Stimulated activated memory B cell treated with anti-CD40 and anti-IgM and Interleukin-4, amounts not matched to agents 10 μg/mL and 1 μg/mL and 100 μg/mL, for 72 hours (primary cell): ENCODE results near the gene BCAT1.

Experiments used
- ATAC-seq: fragments of 150-1000 bp; cut with Tn5 transposase; 2 replicates; pipeline ENCODE4 v1.10.0; 2021
- H3K27ac Mint-ChIP-seq: one replicate; pipeline ENCODE4 v1.8.0; 2022; ENCODE audit warnings: mild to moderate bottlenecking, mixed read lengths
- H3K27me3 Mint-ChIP-seq: one replicate; pipeline ENCODE4 v1.8.0; 2022; ENCODE audit warnings: mixed read lengths
- H3K36me3 Mint-ChIP-seq: one replicate; pipeline ENCODE4 v1.8.0; 2022; ENCODE audit warnings: mixed read lengths
- H3K4me1 Mint-ChIP-seq: one replicate; pipeline ENCODE4 v1.8.0; 2022; ENCODE audit warnings: mixed read lengths
- H3K4me3 Mint-ChIP-seq: one replicate; pipeline ENCODE4 v1.8.0; 2022; ENCODE audit warnings: mild to moderate bottlenecking, moderate library complexity, mixed read lengths
- H3K9me3 Mint-ChIP-seq: one replicate; pipeline ENCODE4 v1.8.0; 2022; ENCODE audit warnings: mixed read lengths

The BCAT1 gene

GRCh38 chr12:24778486-24779304, 170.2 kb downstream of the BCAT1 start:
- H3K4me3 Mint-ChIP-seq, result no peak overlapping the region
- H3K4me1 Mint-ChIP-seq, result peaks cover 6% of the 10 kb centered on the region
- no peaks in the 10 kb centered on the region for H3K36me3 Mint-ChIP-seq
- no peak overlapping the region for H3K27ac Mint-ChIP-seq
- peak; percentile 51 for ATAC-seq
- peaks cover 3% of the 10 kb centered on the region for H3K9me3 Mint-ChIP-seq
- no peaks in the 10 kb centered on the region for H3K27me3 Mint-ChIP-seq

- no peak for ATAC-seq
- Mint-ChIP-seq H3K4me1 (peaks cover 6% of the 10 kb centered on the region), H3K36me3 (no peaks in the 10 kb centered on the region), H3K4me3 (no peak overlapping the region), H3K27me3 (no peaks in the 10 kb centered on the region), H3K27ac (no peak overlapping the region), H3K9me3 (peaks cover 3% of the 10 kb centered on the region)
These were observed 171.5 kb downstream of the BCAT1 start for GRCh38 chr12:24777359-24777758.

GRCh38 chr12:24776861-24777260, 172.0 kb downstream of the BCAT1 start:
- Mint-ChIP-seq H3K4me1 (peaks cover 6% of the 10 kb centered on the region), H3K27ac (no peak overlapping the region), H3K9me3 (peaks cover 3% of the 10 kb centered on the region), H3K27me3 (no peaks in the 10 kb centered on the region), H3K36me3 (no peaks in the 10 kb centered on the region), H3K4me3 (no peak overlapping the region)
- no peak for ATAC-seq

GRCh38 chr12:24775073-24775472, 173.8 kb downstream of the BCAT1 start:
- Mint-ChIP-seq H3K4me1 (peaks cover 6% of the 10 kb centered on the region), H3K4me3 (no peak overlapping the region), H3K9me3 (peaks cover 3% of the 10 kb centered on the region), H3K36me3 (no peaks in the 10 kb centered on the region), H3K27me3 (no peaks in the 10 kb centered on the region), H3K27ac (no peak overlapping the region)
- no peak for ATAC-seq

- Mint-ChIP-seq H3K4me1 (peaks cover 6% of the 10 kb centered on the region), H3K27me3 (no peaks in the 10 kb centered on the region), H3K27ac (no peak overlapping the region), H3K9me3 (peaks cover 3% of the 10 kb centered on the region), H3K4me3 (no peak overlapping the region), H3K36me3 (no peaks in the 10 kb centered on the region)
- no peak for ATAC-seq
These were observed 174.9 kb downstream of the BCAT1 start for GRCh38 chr12:24773996-24774395.

- Mint-ChIP-seq H3K4me1 (peaks cover 6% of the 10 kb centered on the region), H3K27me3 (no peaks in the 10 kb centered on the region), H3K27ac (no peak overlapping the region), H3K36me3 (no peaks in the 10 kb centered on the region), H3K4me3 (no peak overlapping the region), H3K9me3 (peaks cover 3% of the 10 kb centered on the region)
- ATAC-seq, result no peak
These were observed 176.1 kb downstream of the BCAT1 start for GRCh38 chr12:24772813-24773212.

GRCh38 chr12:24770821-24771220, 178.1 kb downstream of the BCAT1 start:
- ATAC-seq, result no peak
- Mint-ChIP-seq H3K27me3 (no peaks in the 10 kb centered on the region), H3K27ac (no peak overlapping the region), H3K4me1 (no peaks in the 10 kb centered on the region), H3K4me3 (no peak overlapping the region), H3K36me3 (no peaks in the 10 kb centered on the region), H3K9me3 (peaks cover 3% of the 10 kb centered on the region)

- Mint-ChIP-seq H3K27ac (no peak overlapping the region), H3K4me3 (no peak overlapping the region), H3K27me3 (no peaks in the 10 kb centered on the region), H3K9me3 (no peaks in the 10 kb centered on the region), H3K4me1 (no peaks in the 10 kb centered on the region), H3K36me3 (no peaks in the 10 kb centered on the region)
- no peak for ATAC-seq
These were observed 178.6 kb downstream of the BCAT1 start for GRCh38 chr12:24770334-24770733.

GRCh38 chr12:24769682-24770081, 179.2 kb downstream of the BCAT1 start:
- no peaks in the 10 kb centered on the region for H3K36me3 Mint-ChIP-seq
- H3K4me1 Mint-ChIP-seq, result no peaks in the 10 kb centered on the region
- no peaks in the 10 kb centered on the region for H3K9me3 Mint-ChIP-seq
- no peak overlapping the region for H3K4me3 Mint-ChIP-seq
- no peak for ATAC-seq
- no peaks in the 10 kb centered on the region for H3K27me3 Mint-ChIP-seq
- H3K27ac Mint-ChIP-seq, result no peak overlapping the region

GRCh38 chr12:24768415-24768814, 180.5 kb downstream of the BCAT1 start:
- no peak overlapping the region for H3K4me3 Mint-ChIP-seq
- no peaks in the 10 kb centered on the region for H3K9me3 Mint-ChIP-seq
- H3K36me3 Mint-ChIP-seq, result no peaks in the 10 kb centered on the region

GRCh38 chr12:24767016-24767415, 181.9 kb downstream of the BCAT1 start:
- H3K27ac Mint-ChIP-seq, result no peak overlapping the region
- H3K9me3 Mint-ChIP-seq, result no peaks in the 10 kb centered on the region
- H3K4me3 Mint-ChIP-seq, result no peak overlapping the region
- no peaks in the 10 kb centered on the region for H3K36me3 Mint-ChIP-seq
- ATAC-seq, result no peak
- H3K27me3 Mint-ChIP-seq, result no peaks in the 10 kb centered on the region
- no peaks in the 10 kb centered on the region for H3K4me1 Mint-ChIP-seq

More at GRCh38 chr12:24768415-24768814, 180.5 kb downstream of the BCAT1 start:
- ATAC-seq, result no peak
- no peaks in the 10 kb centered on the region for H3K4me1 Mint-ChIP-seq
- H3K27me3 Mint-ChIP-seq, result no peaks in the 10 kb centered on the region
- H3K27ac Mint-ChIP-seq, result no peak overlapping the region

- Mint-ChIP-seq H3K4me3 (no peak overlapping the region), H3K27ac (no peak overlapping the region)
These were observed 184.2 kb downstream of the BCAT1 start for GRCh38 chr12:24764712-24765111.

GRCh38 chr12:24760606-24761378, 188.1 kb downstream of the BCAT1 start:
- H3K27ac Mint-ChIP-seq, result no peak overlapping the region
- no peaks in the 10 kb centered on the region for H3K9me3 Mint-ChIP-seq
- H3K4me3 Mint-ChIP-seq, result no peak overlapping the region
- no peaks in the 10 kb centered on the region for H3K4me1 Mint-ChIP-seq
- no peaks in the 10 kb centered on the region for H3K27me3 Mint-ChIP-seq
- ATAC-seq, result no peak
- no peaks in the 10 kb centered on the region for H3K36me3 Mint-ChIP-seq

More at GRCh38 chr12:24764712-24765111, 184.2 kb downstream of the BCAT1 start:
- no peaks in the 10 kb centered on the region for H3K27me3 Mint-ChIP-seq
- ATAC-seq, result no peak
- no peaks in the 10 kb centered on the region for H3K36me3 Mint-ChIP-seq
- H3K4me1 Mint-ChIP-seq, result no peaks in the 10 kb centered on the region
- H3K9me3 Mint-ChIP-seq, result no peaks in the 10 kb centered on the region

GRCh38 chr12:24760162-24760561, 188.7 kb downstream of the BCAT1 start:
- Mint-ChIP-seq H3K4me1 (no peaks in the 10 kb centered on the region), H3K27ac (no peak overlapping the region)
- no peak for ATAC-seq

More at GRCh38 chr12:24760162-24760561, 188.7 kb downstream of the BCAT1 start:
- Mint-ChIP-seq H3K4me3 (no peak overlapping the region), H3K9me3 (no peaks in the 10 kb centered on the region), H3K36me3 (no peaks in the 10 kb centered on the region), H3K27me3 (no peaks in the 10 kb centered on the region)
